Nephron progenitor cell (in vitro differentiated cells): ENCODE results near the gene FOXJ1.

Source experiments
- DNase-seq: peaks from one replicate; pipeline ENCODE4 v3.0.0; 2021
- H3K27ac Mint-ChIP-seq: 2 replicates; pipeline ENCODE4 v1.8.0; 2021; ENCODE audit warnings: mild to moderate bottlenecking, moderate library complexity, mixed read lengths
- H3K27me3 Mint-ChIP-seq: 2 replicates; pipeline ENCODE4 v1.8.0; 2021; ENCODE audit warnings: mild to moderate bottlenecking, low read depth, mixed read lengths; ENCODE audit not compliant: poor library complexity
- H3K36me3 Mint-ChIP-seq: 2 replicates; pipeline ENCODE4 v1.8.0; 2021; ENCODE audit warnings: low read depth, mixed read lengths
- H3K4me1 Mint-ChIP-seq: 2 replicates; pipeline ENCODE4 v1.8.0; 2021; ENCODE audit warnings: mixed read lengths
- H3K4me3 Mint-ChIP-seq: 2 replicates; pipeline ENCODE4 v1.8.0; 2021; ENCODE audit warnings: mild to moderate bottlenecking, moderate library complexity, mixed read lengths
- H3K9me3 Mint-ChIP-seq: 2 replicates; pipeline ENCODE4 v1.8.0; 2021; ENCODE audit warnings: mild to moderate bottlenecking, moderate library complexity, mixed read lengths
- CTCF ChIP-seq: fragments of 200-600 bp; sonication (generic); IDR thresholded peaks from 2 replicates; pipeline ENCODE4 v1.5.0; 2021; ENCODE audit warnings: antibody characterized with exemption

Gene FOXJ1

GRCh38 chr17:76152591-76152990, 11.5 kb upstream of the FOXJ1 start:
- TF ChIP-seq CTCF, result no peak
- H3K4me1 Mint-ChIP-seq, result peaks cover 28% of the 10 kb centered on the region
- H3K4me3 Mint-ChIP-seq, result no peak overlapping the region
- peaks cover 5% of the 10 kb centered on the region for H3K36me3 Mint-ChIP-seq
- peaks cover 9% of the 10 kb centered on the region for H3K27me3 Mint-ChIP-seq
- H3K27ac Mint-ChIP-seq, result no peak overlapping the region
- no peak for DNase-seq
- no peaks in the 10 kb centered on the region for H3K9me3 Mint-ChIP-seq

- no peak for TF ChIP-seq CTCF
- peaks cover 12% of the 10 kb centered on the region for H3K27me3 Mint-ChIP-seq
Measured at GRCh38 chr17:76151896-76152454, 10.9 kb upstream of the FOXJ1 start.

GRCh38 chr17:76150712-76151622, 9.9 kb upstream of the FOXJ1 start:
- H3K36me3 Mint-ChIP-seq, result no peaks in the 10 kb centered on the region
- no peak overlapping the region for H3K27ac Mint-ChIP-seq
- peaks cover 14% of the 10 kb centered on the region for H3K4me1 Mint-ChIP-seq
- no peak for DNase-seq
- no peak for TF ChIP-seq CTCF
- H3K27me3 Mint-ChIP-seq, result peaks cover 16% of the 10 kb centered on the region
- no peaks in the 10 kb centered on the region for H3K9me3 Mint-ChIP-seq
- no peak overlapping the region for H3K4me3 Mint-ChIP-seq

More at GRCh38 chr17:76151896-76152454, 10.9 kb upstream of the FOXJ1 start:
- H3K4me1 Mint-ChIP-seq, result peaks cover 22% of the 10 kb centered on the region
- DNase-seq, result no peak
- H3K9me3 Mint-ChIP-seq, result no peaks in the 10 kb centered on the region
- no peak overlapping the region for H3K4me3 Mint-ChIP-seq
- no peak overlapping the region for H3K27ac Mint-ChIP-seq
- H3K36me3 Mint-ChIP-seq, result no peaks in the 10 kb centered on the region

GRCh38 chr17:76149214-76149613, 8.2 kb upstream of the FOXJ1 start:
- peak overlapping the region; percentile 54 for H3K27ac Mint-ChIP-seq
- H3K9me3 Mint-ChIP-seq, result no peaks in the 10 kb centered on the region
- DNase-seq, result no peak
- H3K4me1 Mint-ChIP-seq, result peaks cover 25% of the 10 kb centered on the region
- peaks cover 29% of the 10 kb centered on the region for H3K27me3 Mint-ChIP-seq
- H3K36me3 Mint-ChIP-seq, result no peaks in the 10 kb centered on the region
- H3K4me3 Mint-ChIP-seq, result no peak overlapping the region
- no peak for TF ChIP-seq CTCF

- H3K4me1 Mint-ChIP-seq, result peaks cover 31% of the 10 kb centered on the region
- no peak for DNase-seq
- no peaks in the 10 kb centered on the region for H3K9me3 Mint-ChIP-seq
- peaks cover 40% of the 10 kb centered on the region for H3K27me3 Mint-ChIP-seq
- no peaks in the 10 kb centered on the region for H3K36me3 Mint-ChIP-seq
- no peak for TF ChIP-seq CTCF
- H3K27ac Mint-ChIP-seq, result no peak overlapping the region
- H3K4me3 Mint-ChIP-seq, result no peak overlapping the region
Measured at GRCh38 chr17:76148015-76148326, 6.9 kb upstream of the FOXJ1 start.
